ENCODE data around the gene KRT77.

KRT77 gene

GRCh38 chr12:52650520-52651081, 52.7 kb downstream of the KRT77 start:
- no peak for DNase-seq

- no peak for DNase-seq
These were observed 54.3 kb downstream of the KRT77 start for GRCh38 chr12:52649066-52649465.

GRCh38 chr12:52648012-52648550, 55.2 kb downstream of the KRT77 start:
- DNase-seq, result no peak

GRCh38 chr12:52647601-52648000, 55.7 kb downstream of the KRT77 start:
- no peak for DNase-seq

- DNase-seq, result no peak
These were observed 56.7 kb downstream of the KRT77 start for GRCh38 chr12:52646613-52647012.

GRCh38 chr12:52645982-52646381, 57.3 kb downstream of the KRT77 start:
- no peak for DNase-seq

GRCh38 chr12:52645120-52645761, 58.1 kb downstream of the KRT77 start:
- peak; percentile 67 for DNase-seq

GRCh38 chr12:52644078-52644415, 59.3 kb downstream of the KRT77 start:
- no peak for DNase-seq

- no peak for DNase-seq
These were observed 59.9 kb downstream of the KRT77 start for GRCh38 chr12:52643233-52644077.

- DNase-seq, result no peak
These were observed 61.9 kb downstream of the KRT77 start for GRCh38 chr12:52641468-52641867.
